Left cardiac atrium (tissue), 4 donors: ENCODE data around the gene STUB1. TPM values are rescaled to one million over a fixed set of nuclear protein-coding genes. Genes with fewer than 3 reads are reported as not detected.
"Not testable (repeated sequence)": the region's sequence is repeated elsewhere in the genome, so short reads cannot be mapped to it uniquely, and the experiment has no call there.

ENCODE experiments used
- ATAC-seq, 2 donors: fragments of 200-7000 bp; cut with Tn5 transposase; one replicate each; pipeline ENCODE4 v1.9.1; 2020; ENCODE audit warnings: mild to moderate bottlenecking in 2 of 2, moderate library complexity in 2 of 2
- DNase-seq: peaks from one replicate; pipeline ENCODE4 v3.0.0-alpha.2; 2020
- intact Hi-C, 2 donors: fragments of 100-400 bp; cut with DNase I; formaldehyde crosslinking; loops; one replicate each; pipeline versions ENCODE4 v1.14.1 to v1.15.1; 2022 to 2023
- total RNA-seq, 2 donors: library from RNA; stranded (reverse); fragmentation: NEBNext Ultra II Directional; extraction: Animal tissue kit (Norgen Biotek cat#: 25700); gene quantifications; one replicate each; pipeline ENCODE4 v1.2.1, GENCODE V29; 2021
- donor health status: DM: no; HTN: yes; CAD: no.
- donor health status: DM: no; HTN: yes; CAD: no; lungs with severe emphysema.
- donor health status: DM: yes; HTN: yes; CAD: no.
- donor health status: Dilated cardiomyopathy.

Gene STUB1
- total RNA-seq, 2 donors from 2014 or later = 89.1 to 101 TPM

GRCh38 chr16:704552-705380, 24.6 kb downstream of the STUB1 start:
- no peak for ATAC-seq
- intact Hi-C loops = no loop called here
- no peak for DNase-seq

GRCh38 chr16:705431-706188, 25.4 kb downstream of the STUB1 start, which contains the start of gene FBXL16:
Gene FBXL16, minus strand, starts transcription at chr16:705801. Its CDS starts 8,396 bp downstream, at chr16:697405.
- intact Hi-C loops = no loop called here
- ATAC-seq = no peak
- DNase-seq = no peak

DNA sequence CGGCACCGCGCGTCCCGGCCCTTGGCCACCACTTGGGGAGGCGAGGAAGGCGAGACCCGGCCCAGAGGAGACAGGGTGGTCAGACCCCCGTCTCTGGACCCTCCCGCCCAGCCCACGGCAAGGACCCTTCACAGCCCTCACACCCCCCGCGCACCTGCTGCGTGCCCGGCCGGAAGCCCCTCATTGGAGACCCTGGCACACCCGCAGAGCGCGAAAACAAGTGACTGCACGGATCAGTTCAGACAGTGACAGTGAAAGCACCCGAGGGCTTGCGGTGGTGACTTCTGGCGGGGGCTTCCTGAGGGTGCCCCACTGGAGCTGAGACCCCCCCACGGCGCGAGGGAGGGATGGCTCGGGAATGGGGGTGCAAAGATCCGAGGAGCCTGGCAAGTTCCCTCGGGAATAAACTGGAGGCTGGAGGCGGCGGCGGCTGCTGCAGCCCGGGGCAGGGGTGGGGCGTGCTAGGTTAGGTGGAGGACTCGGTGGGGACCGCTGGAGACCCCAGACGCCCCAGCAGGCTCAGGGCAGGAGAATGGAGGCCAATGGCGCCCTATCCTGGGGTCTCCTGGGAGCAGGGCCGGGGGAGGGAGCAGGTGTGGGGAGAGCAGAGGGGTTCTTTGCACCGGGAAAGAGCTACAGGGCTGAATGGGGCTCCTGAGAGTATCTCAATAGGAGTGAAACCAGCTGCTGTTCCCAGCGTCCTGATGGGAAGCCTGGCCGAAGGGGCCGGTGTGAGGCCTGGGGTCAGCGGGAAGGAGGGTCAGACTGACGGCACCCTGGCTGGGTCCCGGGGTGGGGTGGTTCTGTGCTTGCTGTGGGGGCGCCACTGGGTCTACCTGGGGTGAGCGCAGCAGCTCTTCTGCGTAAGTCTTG, 26.2 kb downstream of the STUB1 start:
- ATAC-seq (no peak), DNase-seq (no peak)
- intact Hi-C loops = no loop called here

- intact Hi-C loops = no loop called here
- ATAC-seq (no peak), DNase-seq (no peak)
Observed at GRCh38 chr16:707062-707538, 26.9 kb downstream of the STUB1 start.

GRCh38 chr16:708019-708418, 27.8 kb downstream of the STUB1 start:
- no peak for ATAC-seq
- intact Hi-C loops = no loop called here
- no peak for DNase-seq

DNA sequence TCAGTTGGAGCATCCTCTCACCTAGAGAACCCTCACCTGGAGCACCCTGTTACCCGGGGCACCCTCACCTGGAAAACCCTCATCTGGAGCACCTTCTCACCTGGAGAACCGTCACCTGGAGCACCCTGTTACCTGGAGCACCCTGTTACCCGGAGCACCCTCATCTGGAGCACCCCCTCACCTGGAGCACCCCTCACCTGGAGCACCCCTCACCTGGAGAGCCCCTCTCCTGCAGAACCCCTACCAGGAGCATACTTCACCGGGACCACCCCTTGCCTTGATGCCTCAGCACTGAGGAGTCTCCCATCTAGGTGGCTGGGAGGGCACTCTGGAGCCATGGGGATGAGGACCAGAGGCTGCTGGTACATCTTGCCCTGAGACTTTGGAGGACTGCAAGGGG, 28.7 kb downstream of the STUB1 start:
- intact Hi-C loops = no loop called here
- ATAC-seq (no peak), DNase-seq (no peak)

DNA sequence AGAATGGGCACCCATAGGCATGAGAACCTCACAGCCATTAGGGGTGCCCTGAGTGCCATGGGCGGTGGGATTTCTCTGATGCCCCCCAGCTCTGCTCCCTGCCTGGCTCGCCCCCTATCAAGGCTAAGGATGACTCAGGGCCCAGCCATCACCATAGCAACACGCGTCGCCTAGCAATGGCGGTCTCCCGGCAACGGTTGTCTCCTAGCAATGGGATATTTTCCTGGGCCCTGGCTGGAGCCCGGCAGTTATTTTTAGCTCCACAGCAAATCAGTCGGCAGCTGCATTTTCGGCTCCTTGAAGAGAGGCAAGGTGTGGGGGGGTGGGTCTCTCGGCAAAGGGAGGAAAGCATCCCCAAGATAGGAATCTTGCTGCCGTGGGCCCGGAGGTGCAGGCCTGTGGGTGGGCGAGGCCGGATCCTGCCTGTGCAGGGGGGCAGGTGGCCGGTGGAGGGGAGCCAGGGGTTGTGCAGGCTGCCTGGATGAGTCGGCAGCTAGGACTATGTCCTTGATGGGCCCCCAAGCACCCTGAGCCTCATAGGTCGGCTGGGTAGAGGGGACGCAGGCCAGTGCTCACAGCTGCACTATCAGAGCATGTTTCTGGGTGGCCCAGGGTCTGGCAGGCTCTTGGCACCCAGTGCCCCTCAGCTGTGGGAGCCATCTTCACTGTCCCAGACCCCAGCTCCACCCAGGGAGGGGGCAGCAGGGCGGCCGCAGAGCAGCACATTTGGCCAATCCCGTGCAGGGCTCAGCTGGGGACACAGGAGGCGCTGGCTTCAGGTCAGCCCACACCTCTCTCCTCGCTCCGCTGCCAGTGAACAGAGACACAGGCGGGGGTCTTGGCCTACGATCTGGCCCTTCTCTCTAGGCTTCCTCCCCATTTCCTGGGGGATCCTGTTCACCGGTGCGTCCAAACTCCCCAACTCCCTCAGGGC, 29.6 kb downstream of the STUB1 start:
- ATAC-seq = no peak
- no peak for DNase-seq
- intact Hi-C loops = loop anchor here in 1 of 2 donors (5.0 to 10.0 kb wide), 2 partner anchors 77 to 345 kb away; partner anchors contain the start of genes CHTF18 and RPUSD1

DNA sequence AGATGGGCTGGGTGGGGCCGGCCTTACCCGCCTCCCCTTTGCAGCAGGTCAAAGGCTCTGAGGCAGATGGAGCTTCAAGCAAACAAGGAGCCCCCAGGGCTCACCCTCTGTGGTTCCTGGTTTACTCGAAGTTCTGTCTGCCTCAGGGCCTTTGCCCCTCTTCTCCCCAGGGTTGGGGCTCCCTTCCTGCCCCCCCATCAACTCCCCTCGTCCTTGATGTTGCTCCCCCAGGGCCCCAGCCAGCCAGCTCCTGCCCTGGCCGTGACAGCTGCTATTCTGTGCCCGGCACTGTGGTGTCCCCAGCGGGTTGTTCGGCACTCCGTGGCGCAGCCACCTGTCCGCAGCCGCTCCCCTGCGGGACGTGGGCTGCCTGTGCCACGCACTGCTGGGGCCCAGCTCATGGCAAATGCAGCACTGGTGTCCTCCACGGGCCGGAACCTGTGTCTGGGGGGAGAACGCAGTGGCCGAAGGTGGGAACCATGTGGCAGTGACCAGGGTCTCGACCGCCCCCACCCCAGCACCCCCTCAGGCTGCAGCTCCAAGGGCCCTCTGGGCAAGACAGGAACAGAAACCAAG, 30.4 kb downstream of the STUB1 start:
- ATAC-seq = no peak
- DNase-seq = no peak
- intact Hi-C loops = loop anchor here (1.0 to 10.0 kb wide), 3 partner anchors 75 to 344 kb away; partner anchors contain the start of genes CHTF18 (in 1 of the 2) and RPUSD1 (in 1 of the 2)

GRCh38 chr16:711084-711483, 30.9 kb downstream of the STUB1 start:
- ATAC-seq = no peak
- intact Hi-C loops = loop anchor here (1.0 to 10.0 kb wide), 3 partner anchors 74 to 344 kb away; partner anchors contain the start of genes CHTF18 (in 1 of the 2) and RPUSD1 (in 1 of the 2)

GRCh38 chr16:711548-712320, 31.5 kb downstream of the STUB1 start:
- peak; percentile 82 for DNase-seq
- intact Hi-C loops = loop anchor here (1.0 to 10.0 kb wide), 3 partner anchors 74 to 343 kb away; partner anchors contain the start of genes CHTF18 (in 1 of the 2) and RPUSD1 (in 1 of the 2)
- peak; percentile 53 to 64 for ATAC-seq

More at GRCh38 chr16:711084-711483, 30.9 kb downstream of the STUB1 start:
- no peak for DNase-seq

DNA sequence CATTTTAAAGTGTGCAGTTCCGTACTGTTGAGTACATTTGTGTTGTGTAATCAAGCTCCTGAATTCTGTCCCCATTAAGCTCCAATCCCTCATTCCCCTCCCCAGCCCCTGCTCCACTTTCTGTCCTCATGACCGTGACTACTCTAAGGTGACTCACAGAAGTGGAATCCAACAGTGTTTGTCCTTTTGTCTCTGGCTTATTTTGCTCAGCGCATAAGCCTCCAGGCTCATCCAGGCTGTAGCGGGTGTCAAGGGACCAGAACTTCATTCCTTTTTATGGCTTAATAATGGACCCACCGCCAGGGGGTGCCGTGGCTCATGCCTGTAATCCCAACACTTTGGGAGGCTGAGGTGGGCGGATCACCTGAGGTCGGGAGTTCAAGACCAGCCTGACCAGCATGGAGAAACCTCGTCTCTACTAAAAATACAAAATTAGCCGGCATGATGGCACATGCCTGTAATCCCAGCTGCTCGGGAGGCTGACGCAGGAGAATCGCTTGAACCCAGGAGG, 32.6 kb downstream of the STUB1 start:
- intact Hi-C loops = loop anchor here in 1 of 2 donors (5.0 to 10.0 kb wide), 2 partner anchors 75 to 342 kb away; partner anchors contain the start of genes CHTF18 and RPUSD1
- not testable (repeated sequence) for ATAC-seq, DNase-seq

- no peak for DNase-seq
- intact Hi-C loops = loop anchor here in 1 of 2 donors (5.0 to 10.0 kb wide), 2 partner anchors 73 to 341 kb away; partner anchors contain the start of genes CHTF18 and RPUSD1
- no peak for ATAC-seq
Observed at GRCh38 chr16:714079-714478, 33.9 kb downstream of the STUB1 start.

GRCh38 chr16:714558-715476, 34.6 kb downstream of the STUB1 start, which contains the start of gene METRN:
Gene METRN, plus strand, starts transcription at chr16:715118. Its CDS starts 172 bp downstream, at chr16:715290.
- DNase-seq = peak; percentile 95
- intact Hi-C loops = loop anchor here in 1 of 2 donors (5.0 to 10.0 kb wide), 2 partner anchors 72 to 340 kb away; partner anchors contain the start of genes CHTF18 and RPUSD1
- ATAC-seq = peak; percentile 85 to 95

DNA sequence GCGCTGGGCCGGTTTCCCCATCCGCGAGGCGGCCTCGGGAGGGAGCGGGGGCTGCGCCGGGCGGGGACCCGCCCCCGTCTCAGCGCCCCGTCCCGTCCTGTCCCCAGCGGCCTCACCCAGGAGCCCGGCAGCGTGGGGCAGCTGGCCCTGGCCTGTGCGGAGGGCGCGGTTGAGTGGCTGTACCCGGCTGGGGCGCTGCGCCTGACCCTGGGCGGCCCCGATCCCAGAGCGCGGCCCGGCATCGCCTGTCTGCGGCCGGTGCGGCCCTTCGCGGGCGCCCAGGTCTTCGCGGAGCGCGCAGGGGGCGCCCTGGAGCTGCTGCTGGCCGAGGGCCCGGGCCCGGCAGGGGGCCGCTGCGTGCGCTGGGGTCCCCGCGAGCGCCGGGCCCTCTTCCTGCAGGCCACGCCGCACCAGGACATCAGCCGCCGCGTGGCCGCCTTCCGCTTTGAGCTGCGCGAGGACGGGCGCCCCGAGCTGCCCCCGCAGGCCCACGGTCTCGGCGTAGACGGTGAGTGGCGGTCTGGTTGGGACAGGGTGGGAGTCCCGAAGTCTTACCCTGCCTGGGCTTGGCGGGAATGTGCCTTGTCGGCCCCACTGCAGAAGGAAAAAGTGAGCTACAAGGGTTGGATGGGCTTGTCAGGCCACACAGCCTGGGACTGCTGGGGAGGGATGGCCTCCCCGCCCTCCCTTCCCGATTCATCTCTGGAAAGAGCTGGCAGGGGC, 35.4 kb downstream of the STUB1 start:
- peak; percentile 1 to 7 for ATAC-seq
- no peak for DNase-seq
- intact Hi-C loops = loop anchor here in 1 of 2 donors (10.0 kb wide), 1 partner anchor 339 kb away; no protein-coding TSS in a partner anchor
